Caco-2 (cell line): ENCODE data around the gene RNF13. TPM values are rescaled to one million over a fixed set of nuclear protein-coding genes. Genes with fewer than 3 reads are reported as not detected.
"Not testable (repeated sequence)": the region's sequence is repeated elsewhere in the genome, so short reads cannot be mapped to it uniquely, and the experiment has no call there.

Source experiments
- BruUV-seq: library from RNA; stranded (reverse); fragments of 400-500 nt; replicated peaks from 2 replicates; lab custom pipeline; 2021; lab: Mats Ljungman, UMichigan
- CTCF ChIA-PET: fragments of 300-600 bp; sonication (Branson Sonifier 250); formaldehyde crosslinking; loops from one replicate; lab custom pipeline; 2022; ENCODE audit warnings: antibody characterized with exemption; lab: Charles Lee
- POLR2A ChIA-PET: fragments of 300-600 bp; sonication (Branson Sonifier 250); formaldehyde crosslinking; loops from one replicate; lab custom pipeline; 2022; ENCODE audit warnings: antibody characterized with exemption; lab: Charles Lee
- DNase-seq, 2 experiments: peaks; one replicate each; pipeline versions ENCODE4 v3.0.0 to v3.0.0-alpha.2; 2020 to 2022
- H3K27me3 ChIP-seq: replicated peaks from 2 replicates; pipeline ENCODE4 v1.6.0; 2011; ENCODE audit warnings: low read length; ENCODE audit not compliant: control insufficient read depth, insufficient read depth
- H3K36me3 ChIP-seq: 2 replicates; pipeline ENCODE4 v1.5.1; 2011; ENCODE audit warnings: low read length; ENCODE audit not compliant: control insufficient read depth, insufficient read depth
- H3K4me1 ChIP-seq: fragments of 250-450 bp; sonication (Bioruptor Pico); 2 replicates; pipeline ENCODE4 v1.5.1; 2020; ENCODE audit warnings: mild to moderate bottlenecking
- H3K4me3 ChIP-seq: 2 replicates; pipeline ENCODE4 v1.5.1; 2011; ENCODE audit warnings: low read depth, mild to moderate bottlenecking, control low read depth, low read length
- H3K9me3 ChIP-seq: fragments of 250-450 bp; sonication (Bioruptor Pico); 2 replicates; pipeline ENCODE4 v1.5.1; 2020; ENCODE audit warnings: mild to moderate bottlenecking, moderate library complexity
- H3K27ac Mint-ChIP-seq: one replicate; pipeline ENCODE4 v1.8.0; 2022; ENCODE audit warnings: mixed read lengths; ENCODE audit not compliant: unreplicated experiment
- H3K27me3 Mint-ChIP-seq: one replicate; pipeline ENCODE4 v1.8.0; 2022; ENCODE audit warnings: mixed read lengths; ENCODE audit not compliant: insufficient read depth, unreplicated experiment
- H3K36me3 Mint-ChIP-seq: one replicate; pipeline ENCODE4 v1.8.0; 2022; ENCODE audit warnings: mild to moderate bottlenecking, mixed read lengths; ENCODE audit not compliant: insufficient read depth, unreplicated experiment
- H3K4me1 Mint-ChIP-seq: one replicate; pipeline ENCODE4 v1.8.0; 2022; ENCODE audit warnings: low read depth, mixed read lengths; ENCODE audit not compliant: unreplicated experiment
- H3K4me3 Mint-ChIP-seq: one replicate; pipeline ENCODE4 v1.8.0; 2022; ENCODE audit warnings: mild to moderate bottlenecking, moderate library complexity, mixed read lengths; ENCODE audit not compliant: unreplicated experiment
- H3K9me3 Mint-ChIP-seq: one replicate; pipeline ENCODE4 v1.8.0; 2022; ENCODE audit warnings: mixed read lengths; ENCODE audit not compliant: unreplicated experiment
- CTCF ChIP-seq, 2 experiments: fragments of 200-600 bp in 1 of 2; IDR thresholded peaks; 1 replicate in 1 of 2; 2 replicates in 1 of 2; pipeline versions ENCODE4 v1.5.1 to v1.8.0; 2011 to 2022; ENCODE audit warnings: antibody characterized with exemption in 1 of 2, control low read depth in 1 of 2, inconsistent platforms in 1 of 2, low read depth in 1 of 2, low read length in 1 of 2, mild to moderate bottlenecking in 1 of 2, moderate library complexity in 1 of 2; ENCODE audit not compliant: insufficient read depth in 1 of 2, severe bottlenecking in 1 of 2, unreplicated experiment in 1 of 2
- intact Hi-C: fragments of 100-400 bp; cut with micrococcal nuclease; formaldehyde crosslinking; loops from one replicate; pipeline ENCODE4 v1.10.0; 2022; ENCODE audit not compliant: unreplicated experiment
- total RNA-seq: library from RNA; stranded (reverse); gene quantifications from 2 replicates; pipeline ENCODE4 v1.2.3, GENCODE V29; 2022

RNF13 gene
- total RNA-seq, 1 experiment from 2014 or later = 44.2 TPM

GRCh38 chr3:149832086-149832485, 19.1 kb downstream of the RNF13 start:
- Mint-ChIP-seq H3K4me3 (no peak overlapping the region), H3K36me3 (no peaks in the 10 kb centered on the region), H3K9me3 (peaks cover 40% of the 10 kb centered on the region), H3K27ac (no peak overlapping the region), H3K4me1 (no peaks in the 10 kb centered on the region), H3K27me3 (no peaks in the 10 kb centered on the region)
- ChIA-PET CTCF (no interaction called here), POLR2A (no interaction called here)
- Histone ChIP-seq H3K4me3 (no peak overlapping the region), H3K27me3 (no peaks in the 10 kb centered on the region), H3K36me3 (no peaks in the 10 kb centered on the region), H3K9me3 (peaks cover 34% of the 10 kb centered on the region), H3K4me1 (no peaks in the 10 kb centered on the region)
- DNase-seq = no peak
- TF ChIP-seq CTCF (IDR thresholded peaks at IDR 0.05; ENCODE audit: insufficient read depth in 1 of 2, low read depth in 1 of 2, low read length in 1 of 2, severe bottlenecking in 1 of 2, unreplicated experiment in 1 of 2) = no peak
- intact Hi-C loops = no loop called here
- no TSS peak for BruUV-seq

- H3K27me3 ChIP-seq = no peaks in the 10 kb centered on the region
- TF ChIP-seq CTCF (IDR thresholded peaks at IDR 0.05; ENCODE audit: insufficient read depth in 1 of 2, low read depth in 1 of 2, low read length in 1 of 2, severe bottlenecking in 1 of 2, unreplicated experiment in 1 of 2) = no peak
- Mint-ChIP-seq H3K27ac (no peak overlapping the region), H3K9me3 (peaks cover 39% of the 10 kb centered on the region), H3K4me1 (no peaks in the 10 kb centered on the region), H3K4me3 (no peak overlapping the region), H3K36me3 (no peaks in the 10 kb centered on the region), H3K27me3 (no peaks in the 10 kb centered on the region)
- no peaks in the 10 kb centered on the region for H3K36me3 ChIP-seq
- H3K4me3 ChIP-seq = no peak overlapping the region
- intact Hi-C loops = no loop called here
- ChIA-PET POLR2A (no interaction called here), CTCF (no interaction called here)
- BruUV-seq = no TSS peak
- H3K4me1 ChIP-seq = no peaks in the 10 kb centered on the region
- H3K9me3 ChIP-seq = peaks cover 35% of the 10 kb centered on the region
- no peak for DNase-seq
Measured at GRCh38 chr3:149833241-149833640, 20.2 kb downstream of the RNF13 start.

- not testable (repeated sequence) for H3K36me3 Mint-ChIP-seq
Measured at GRCh38 chr3:149838491-149838890, 25.5 kb downstream of the RNF13 start.

GRCh38 chr3:149839469-149839868, 26.5 kb downstream of the RNF13 start:
- intact Hi-C loops, H3K27ac Mint-ChIP-seq, H3K36me3 ChIP-seq, H3K36me3 Mint-ChIP-seq, POLR2A ChIA-PET, CTCF ChIA-PET, DNase-seq, H3K27me3 ChIP-seq, H3K4me1 Mint-ChIP-seq, H3K4me3 Mint-ChIP-seq, H3K4me3 ChIP-seq, BruUV-seq, H3K4me1 ChIP-seq, H3K27me3 Mint-ChIP-seq: not testable (repeated sequence)
- H3K9me3 Mint-ChIP-seq = peaks cover 14% of the 10 kb centered on the region
- peaks cover 10% of the 10 kb centered on the region; the same call in 1 of the 2 replicates for H3K9me3 ChIP-seq

More at GRCh38 chr3:149838491-149838890, 25.5 kb downstream of the RNF13 start:
- H3K4me1 ChIP-seq, H3K4me1 Mint-ChIP-seq, CTCF ChIA-PET, H3K27me3 Mint-ChIP-seq, POLR2A ChIA-PET, H3K27me3 ChIP-seq, H3K27ac Mint-ChIP-seq, DNase-seq, H3K4me3 Mint-ChIP-seq, H3K36me3 ChIP-seq, H3K4me3 ChIP-seq, intact Hi-C loops, BruUV-seq: not testable (repeated sequence)
- peaks cover 18% of the 10 kb centered on the region for H3K9me3 Mint-ChIP-seq
- H3K9me3 ChIP-seq = peaks cover 19% of the 10 kb centered on the region
